Breast epithelium (tissue), 3 donors: ENCODE measurements around the gene CDK5RAP3.

ENCODE experiments used
- CTCF ChIP-seq, 3 donors: fragments of 450-650 bp; IDR thresholded peaks; one replicate each; pipeline ENCODE4 v1.5.1; 2016 to 2017; ENCODE audit warnings: antibody characterized with exemption in 3 of 3, mild to moderate bottlenecking in 3 of 3, moderate library complexity in 3 of 3
- POLR2A ChIP-seq: fragments of 450-650 bp; IDR thresholded peaks from one replicate; pipeline ENCODE4 v1.6.1; 2016; ENCODE audit warnings: antibody characterized with exemption, mild to moderate bottlenecking, moderate library complexity
- POLR2AphosphoS5 ChIP-seq, 3 donors: sonication (generic); formaldehyde crosslinking; IDR thresholded peaks; one replicate each; pipeline ENCODE4 v1.6.1; 2017; ENCODE audit warnings: antibody characterized with exemption in 3 of 3

GRCh38 chr17:48002916-48003416 lies 32.1 kb downstream of the CDK5RAP3 start:
- no peak for TF ChIP-seq CTCF (IDR thresholded peaks at IDR 0.05)
- TF ChIP-seq POLR2AphosphoS5 (IDR thresholded peaks at IDR 0.05) = no peak
- TF ChIP-seq POLR2A = no peak
